ENCODE data around the gene FRMD4B. TPM values are rescaled to one million over a fixed set of nuclear protein-coding genes. Genes with fewer than 3 reads are reported as not detected.
A peak's percentile ranks its signal among the peaks of the same experiment; 100 is the strongest.

Gene FRMD4B
- polyA plus RNA-seq, 2 of the 4 experiments (the other 2 are of a cell fraction), result 0.92 to 5.9 TPM

GRCh38 chr3:69204315-69204957 lies 181.5 kb downstream of the FRMD4B start:
- CTCF ChIA-PET, result interaction anchor here (1.2 kb wide), 1 partner anchor 43 kb away, joined by 3 read pairs; no protein-coding TSS in a partner anchor
- DNase-seq (ENCODE audit: low read depth in 1 of 2, low spot score in 1 of 2) (peak; percentile 53 to 56), ATAC-seq (peak; percentile 74 to 83), FAIRE-seq (no peak)
- Histone ChIP-seq H3K4me1 (peaks cover 33% of the 10 kb centered on the region), H3K4me2 (peak overlapping the region; percentile 72), H3K9me3 (no peaks in the 10 kb centered on the region), H3K4me3 (no peak overlapping the region), H3K27ac (peak overlapping the region; percentile 58 to 78; a peak in 4 of 6 replicates)
- 7% methylated on average over 8 of the region's 8 CpGs for WGBS (ENCODE audit: missing lambda C conversion rate)
- POLR2A ChIA-PET, result no interaction called here
- TF ChIP-seq GATA3 (IDR thresholded peaks at IDR 0.05; ENCODE audit: borderline replicate concordance) (peak; percentile 34; the same call in 1 of the 2 replicates), ESRRA (IDR thresholded peaks at IDR 0.05; ENCODE audit: borderline replicate concordance, low read length) (no peak), FOSL2 (IDR thresholded peaks at IDR 0.05) (0 out of 2 replicates have a peak, but pooled peaks have one; percentile 24), FOSL2 (CRISPR knock-in tag; IDR thresholded peaks at IDR 0.05) (peak; percentile 88), JUN (IDR thresholded peaks at IDR 0.05) (no peak), JUNB (IDR thresholded peaks at IDR 0.05) (peak; percentile 83)

DNA sequence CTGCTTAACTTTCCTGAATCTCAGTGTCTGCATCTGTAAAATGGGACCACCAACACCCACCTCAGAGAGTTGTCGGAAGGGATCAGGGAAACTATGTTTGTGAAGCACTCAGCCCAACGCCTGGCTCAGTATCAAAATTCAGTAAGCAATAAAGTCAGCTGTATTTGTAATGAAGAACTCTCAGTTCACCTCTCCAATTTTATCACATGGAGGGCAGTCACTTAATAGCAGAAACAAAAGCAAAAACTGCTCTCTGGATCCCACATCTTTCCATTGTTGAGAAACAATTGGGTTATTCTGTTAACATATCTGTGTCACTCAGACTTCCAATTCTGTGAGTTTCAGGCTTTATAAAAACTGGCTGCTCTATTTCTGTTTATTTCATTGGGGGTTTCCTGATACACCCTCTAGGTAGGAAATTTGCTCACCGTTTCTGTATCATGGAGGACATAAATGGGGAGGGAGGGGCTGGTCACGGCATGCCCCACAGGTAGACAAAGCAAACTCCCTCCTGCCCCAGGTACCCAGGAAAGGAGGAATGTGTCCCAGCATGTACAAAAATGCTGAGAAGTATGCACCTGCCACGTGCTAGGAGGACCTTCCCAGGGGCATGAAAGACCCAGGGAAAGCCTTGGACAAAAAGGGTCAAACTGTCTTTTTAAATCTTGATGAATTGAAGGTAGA lies 182.1 kb downstream of the FRMD4B start:
- DNase-seq (ENCODE audit: low read depth in 1 of 2, low spot score in 1 of 2) (no peak), ATAC-seq (no peak; a peak in 1 of 6 replicates)
- 30% methylated on average over 5 of the region's 5 CpGs for WGBS (ENCODE audit: missing lambda C conversion rate)

GRCh38 chr3:69201658-69202057 lies 184.2 kb downstream of the FRMD4B start:
- peak overlapping the region; percentile 90 for H3K4me2 ChIP-seq
- H3K27ac ChIP-seq, result peak overlapping the region in 1 of 2 experiments; percentile 45; a peak in 3 of 6 replicates
- FAIRE-seq, result no peak
- H3K9me3 ChIP-seq, result no peaks in the 10 kb centered on the region
- H3K4me3 ChIP-seq, result no peak overlapping the region
- WGBS (ENCODE audit: missing lambda C conversion rate), result 53% methylated on average over 10 of the region's 10 CpGs
- DNase-seq (ENCODE audit: low read depth in 1 of 2, low spot score in 1 of 2), result no peak
- TF ChIP-seq, protein P1, sequence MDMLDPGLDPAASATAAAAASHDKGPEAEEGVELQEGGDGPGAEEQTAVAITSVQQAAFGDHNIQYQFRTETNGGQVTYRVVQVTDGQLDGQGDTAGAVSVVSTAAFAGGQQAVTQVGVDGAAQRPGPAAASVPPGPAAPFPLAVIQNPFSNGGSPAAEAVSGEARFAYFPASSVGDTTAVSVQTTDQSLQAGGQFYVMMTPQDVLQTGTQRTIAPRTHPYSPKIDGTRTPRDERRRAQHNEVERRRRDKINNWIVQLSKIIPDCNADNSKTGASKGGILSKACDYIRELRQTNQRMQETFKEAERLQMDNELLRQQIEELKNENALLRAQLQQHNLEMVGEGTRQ (IDR thresholded peaks at IDR 0.05), result no peak
- TF ChIP-seq, protein P2, sequence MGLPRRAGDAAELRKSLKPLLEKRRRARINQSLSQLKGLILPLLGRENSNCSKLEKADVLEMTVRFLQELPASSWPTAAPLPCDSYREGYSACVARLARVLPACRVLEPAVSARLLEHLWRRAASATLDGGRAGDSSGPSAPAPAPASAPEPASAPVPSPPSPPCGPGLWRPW (IDR thresholded peaks at IDR 0.05), result no peak
- TF ChIP-seq JUN (IDR thresholded peaks at IDR 0.05) (no peak), CBX8 (IDR thresholded peaks at IDR 0.05) (no peak), ZSCAN20 (CRISPR knock-in tag; IDR thresholded peaks at IDR 0.05) (no peak)
- ChIA-PET CTCF (interaction anchor here (1.4 kb wide), 3 partner anchors 10 to 105 kb away, joined by 3 to 5 read pairs (median 3); no protein-coding TSS in a partner anchor), POLR2A (interaction anchor here (0.5 to 0.7 kb wide), 2 partner anchors 19 to 41 kb away, joined by 3 read pairs; no protein-coding TSS in a partner anchor)
- H3K4me1 ChIP-seq, result peaks cover 33% of the 10 kb centered on the region
- ATAC-seq, result no peak

More for the DNA sequence above, 182.1 kb downstream of the FRMD4B start:
- ChIA-PET CTCF (interaction anchor here (1.2 kb wide), 1 partner anchor 44 kb away, joined by 3 read pairs; no protein-coding TSS in a partner anchor), POLR2A (interaction anchor here (0.7 kb wide), 1 partner anchor 36 kb away, joined by 4 read pairs; no protein-coding TSS in a partner anchor)
- FAIRE-seq, result no peak
- TF ChIP-seq CEBPB (IDR thresholded peaks at IDR 0.05) (no peak), ESRRA (IDR thresholded peaks at IDR 0.05; ENCODE audit: borderline replicate concordance, low read length) (no peak), FOSB (CRISPR knock-in tag; IDR thresholded peaks at IDR 0.05) (no peak), KDM1A (IDR thresholded peaks at IDR 0.05; ENCODE audit: low read depth) (no peak), MAFK (IDR thresholded peaks at IDR 0.05; ENCODE audit: partially characterized antibody) (no peak), HEYL (CRISPR knock-in tag; IDR thresholded peaks at IDR 0.05) (no peak), SREBF2 (IDR thresholded peaks at IDR 0.05) (no peak), FOXS1 (CRISPR knock-in tag; IDR thresholded peaks at IDR 0.05) (no peak), BHLHE40 (IDR thresholded peaks at IDR 0.05; ENCODE audit: low read depth, low read length) (no peak), NPAS2 (CRISPR knock-in tag; IDR thresholded peaks at IDR 0.05; ENCODE audit: borderline replicate concordance) (no peak)
- Histone ChIP-seq H3K4me2 (peak overlapping the region; percentile 72), H3K27ac (peak overlapping the region; percentile 58 to 78; a peak in 5 of 6 replicates), H3K9me3 (no peaks in the 10 kb centered on the region), H3K4me3 (no peak overlapping the region), H3K4me1 (peaks cover 33% of the 10 kb centered on the region)

Data from A549 (cell line).